ENCODE measurements around the gene PHAF1. TPM values are rescaled to one million over a fixed set of nuclear protein-coding genes. Genes with fewer than 3 reads are reported as not detected.

Gene PHAF1
- polyA plus RNA-seq, 1 donor from 2014 or later = 9.8 TPM

DNA sequence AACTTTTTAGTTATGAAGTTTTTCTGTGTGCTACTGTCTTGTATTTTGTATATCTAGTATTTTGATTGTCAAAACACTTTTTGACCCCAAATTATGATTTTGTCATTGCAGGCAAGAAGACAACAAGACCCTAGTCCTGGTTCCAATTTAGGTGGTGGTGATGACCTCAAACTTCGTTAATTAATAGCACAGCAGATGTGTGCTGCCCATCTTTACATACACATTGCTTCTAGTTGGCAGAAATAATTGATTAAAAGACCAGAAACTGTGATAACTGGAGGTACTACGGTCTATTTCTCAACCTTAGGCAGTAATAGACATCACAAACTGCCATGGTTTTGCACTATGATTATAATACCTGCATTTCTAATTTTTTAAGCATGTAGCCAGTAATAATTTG, 11.1 kb upstream of the PHAF1 start:
- no peaks in the 10 kb centered on the region for H4K20me1 ChIP-seq (ENCODE audit: insufficient read depth)
- no peaks in the 10 kb centered on the region for H3K36me3 ChIP-seq (ENCODE audit: insufficient read depth, low read length)
- H3K9me3 ChIP-seq (ENCODE audit: low read length) = no peaks in the 10 kb centered on the region
- TF ChIP-seq TAF1 (IDR thresholded peaks at IDR 0.05; ENCODE audit: low read depth) (no peak), EP300 (conservative IDR thresholded peaks at IDR 0.05; ENCODE audit: poor library complexity, severe bottlenecking) (no peak), EZH2 (IDR thresholded peaks at IDR 0.05; ENCODE audit: borderline replicate concordance, insufficient read depth, low read length, poor library complexity, severe bottlenecking) (no peak), SMC3 (conservative IDR thresholded peaks at IDR 0.05; ENCODE audit: poor library complexity) (no peak), CTCF (IDR thresholded peaks at IDR 0.05; ENCODE audit: poor library complexity, severe bottlenecking) (no peak)
- no peaks in the 10 kb centered on the region for H3K9me2 ChIP-seq (ENCODE audit: insufficient read depth, low read length)
- H3K79me2 ChIP-seq (replicated peaks; ENCODE audit: insufficient read depth, low read length) = no peaks in the 10 kb centered on the region
- H3K27me3 ChIP-seq (ENCODE audit: insufficient read depth, low read depth, low read length) = no peaks in the 10 kb centered on the region
- H3F3A ChIP-seq (ENCODE audit: insufficient read depth, low read length, poor library complexity, severe bottlenecking) = no peaks in the 10 kb centered on the region
- H3K4me3 ChIP-seq (ENCODE audit: low read length) = no peak overlapping the region
- H3K4me2 ChIP-seq (ENCODE audit: low read length) = no peak overlapping the region
- H3K9ac ChIP-seq (ENCODE audit: low read length) = no peak overlapping the region
- H2AFZ ChIP-seq (ENCODE audit: low read depth, low read length) = no peak overlapping the region
- no peak overlapping the region for H3K27ac ChIP-seq (ENCODE audit: low read length)

GRCh38 chr16:67100569-67101310, 9.0 kb upstream of the PHAF1 start:
- H3K4me2 ChIP-seq (ENCODE audit: low read length) = no peak overlapping the region
- H3K36me3 ChIP-seq (ENCODE audit: insufficient read depth, low read length) = no peaks in the 10 kb centered on the region
- no peaks in the 10 kb centered on the region for H3K27me3 ChIP-seq (ENCODE audit: insufficient read depth, low read depth, low read length)
- no peaks in the 10 kb centered on the region for H4K20me1 ChIP-seq (ENCODE audit: insufficient read depth)
- no peak overlapping the region for H3K4me3 ChIP-seq (ENCODE audit: low read length)
- H3K9me3 ChIP-seq (ENCODE audit: low read length) = no peaks in the 10 kb centered on the region
- no peak overlapping the region for H2AFZ ChIP-seq (ENCODE audit: low read depth, low read length)
- no peaks in the 10 kb centered on the region for H3K9me2 ChIP-seq (ENCODE audit: insufficient read depth, low read length)
- H3K79me2 ChIP-seq (replicated peaks; ENCODE audit: insufficient read depth, low read length) = no peaks in the 10 kb centered on the region
- no peak overlapping the region for H3K9ac ChIP-seq (ENCODE audit: low read length)
- H3K27ac ChIP-seq (ENCODE audit: low read length) = no peak overlapping the region
- H3F3A ChIP-seq (ENCODE audit: insufficient read depth, low read length, poor library complexity, severe bottlenecking) = no peaks in the 10 kb centered on the region
- peak; percentile 82 for TF ChIP-seq SMC3 (conservative IDR thresholded peaks at IDR 0.05; ENCODE audit: poor library complexity)
- TF ChIP-seq, protein P1, sequence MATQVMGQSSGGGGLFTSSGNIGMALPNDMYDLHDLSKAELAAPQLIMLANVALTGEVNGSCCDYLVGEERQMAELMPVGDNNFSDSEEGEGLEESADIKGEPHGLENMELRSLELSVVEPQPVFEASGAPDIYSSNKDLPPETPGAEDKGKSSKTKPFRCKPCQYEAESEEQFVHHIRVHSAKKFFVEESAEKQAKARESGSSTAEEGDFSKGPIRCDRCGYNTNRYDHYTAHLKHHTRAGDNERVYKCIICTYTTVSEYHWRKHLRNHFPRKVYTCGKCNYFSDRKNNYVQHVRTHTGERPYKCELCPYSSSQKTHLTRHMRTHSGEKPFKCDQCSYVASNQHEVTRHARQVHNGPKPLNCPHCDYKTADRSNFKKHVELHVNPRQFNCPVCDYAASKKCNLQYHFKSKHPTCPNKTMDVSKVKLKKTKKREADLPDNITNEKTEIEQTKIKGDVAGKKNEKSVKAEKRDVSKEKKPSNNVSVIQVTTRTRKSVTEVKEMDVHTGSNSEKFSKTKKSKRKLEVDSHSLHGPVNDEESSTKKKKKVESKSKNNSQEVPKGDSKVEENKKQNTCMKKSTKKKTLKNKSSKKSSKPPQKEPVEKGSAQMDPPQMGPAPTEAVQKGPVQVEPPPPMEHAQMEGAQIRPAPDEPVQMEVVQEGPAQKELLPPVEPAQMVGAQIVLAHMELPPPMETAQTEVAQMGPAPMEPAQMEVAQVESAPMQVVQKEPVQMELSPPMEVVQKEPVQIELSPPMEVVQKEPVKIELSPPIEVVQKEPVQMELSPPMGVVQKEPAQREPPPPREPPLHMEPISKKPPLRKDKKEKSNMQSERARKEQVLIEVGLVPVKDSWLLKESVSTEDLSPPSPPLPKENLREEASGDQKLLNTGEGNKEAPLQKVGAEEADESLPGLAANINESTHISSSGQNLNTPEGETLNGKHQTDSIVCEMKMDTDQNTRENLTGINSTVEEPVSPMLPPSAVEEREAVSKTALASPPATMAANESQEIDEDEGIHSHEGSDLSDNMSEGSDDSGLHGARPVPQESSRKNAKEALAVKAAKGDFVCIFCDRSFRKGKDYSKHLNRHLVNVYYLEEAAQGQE (IDR thresholded peaks at IDR 0.05; ENCODE audit: borderline replicate concordance) = no peak
- TF ChIP-seq RAD21 (conservative IDR thresholded peaks at IDR 0.05) = peak; percentile 78
- no peak for TF ChIP-seq MXI1 (conservative IDR thresholded peaks at IDR 0.05; ENCODE audit: poor library complexity, severe bottlenecking)
- TF ChIP-seq EZH2 (IDR thresholded peaks at IDR 0.05; ENCODE audit: borderline replicate concordance, insufficient read depth, low read length, poor library complexity, severe bottlenecking) = no peak
- peak; percentile 73 for TF ChIP-seq CTCF (IDR thresholded peaks at IDR 0.05; ENCODE audit: poor library complexity, severe bottlenecking)

Data from neural cell (in vitro differentiated cells).